Activated naive CD8-positive, alpha-beta T cell treated with anti-CD3 and anti-CD28 coated beads for 36 hours (primary cell): Measurements from ENCODE around the gene PIM3. TPM values are rescaled to one million over a fixed set of nuclear protein-coding genes. Genes with fewer than 3 reads are reported as not detected.
"Not testable (repeated sequence)": the region's sequence is repeated elsewhere in the genome, so short reads cannot be mapped to it uniquely, and the experiment has no call there.

Experiments used
- DNase-seq: peaks from one replicate; pipeline ENCODE4 v3.0.0; 2021
- H3K27ac Mint-ChIP-seq: one replicate; pipeline ENCODE4 v1.8.0; 2022; ENCODE audit warnings: mild to moderate bottlenecking, moderate library complexity, mixed read lengths
- H3K27me3 Mint-ChIP-seq: one replicate; pipeline ENCODE4 v1.8.0; 2022; ENCODE audit warnings: mild to moderate bottlenecking, mixed read lengths
- H3K36me3 Mint-ChIP-seq: one replicate; pipeline ENCODE4 v1.8.0; 2021; ENCODE audit warnings: mild to moderate bottlenecking, mixed read lengths
- H3K4me1 Mint-ChIP-seq: one replicate; pipeline ENCODE4 v1.8.0; 2021; ENCODE audit warnings: mixed read lengths
- H3K4me3 Mint-ChIP-seq: one replicate; pipeline ENCODE4 v1.8.0; 2022; ENCODE audit warnings: mild to moderate bottlenecking, moderate library complexity, mixed read lengths
- H3K9me3 Mint-ChIP-seq: one replicate; pipeline ENCODE4 v1.8.0; 2022; ENCODE audit warnings: mixed read lengths
- total RNA-seq, 2 experiments: library from RNA; stranded (reverse); gene quantifications; one replicate each; pipeline ENCODE4 v1.2.3, GENCODE V29; 2021

PIM3 gene
- total RNA-seq, 2 experiments from 2014 or later, result 134 to 137 TPM

DNA sequence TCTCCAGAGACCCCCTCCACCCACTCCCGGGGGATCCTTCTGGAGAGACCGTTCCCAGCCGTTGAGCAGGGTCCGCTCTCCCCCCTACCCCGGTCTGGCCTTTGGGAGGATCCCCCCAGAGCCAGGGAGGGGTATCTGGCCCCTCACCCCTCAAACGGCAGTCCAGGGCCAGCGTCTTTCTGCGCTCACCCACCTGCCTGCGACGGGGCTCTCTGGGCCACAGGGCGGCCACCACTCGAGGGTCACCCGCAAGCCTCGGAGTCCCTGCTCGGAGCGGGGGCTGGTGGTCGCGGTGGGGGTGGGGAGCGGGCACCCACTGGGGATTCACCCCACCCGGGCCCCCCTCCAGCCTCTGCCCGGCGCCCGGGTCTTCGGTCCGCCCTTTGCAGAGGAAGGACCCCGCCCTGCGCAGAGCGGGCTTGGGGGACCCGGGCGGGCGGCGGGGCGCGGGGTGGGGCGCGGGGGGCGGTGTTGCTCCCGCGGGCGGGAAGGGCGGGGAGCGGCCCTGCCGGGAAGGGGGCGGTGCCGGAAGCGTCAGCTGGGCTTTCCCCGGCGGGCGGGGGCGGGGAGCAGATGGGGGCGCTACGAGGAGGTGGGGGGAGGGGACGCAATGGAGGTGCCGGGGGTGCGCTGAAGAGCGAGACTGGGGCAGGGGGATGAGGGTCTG, 25.5 kb upstream of the PIM3 start:
- H3K9me3 Mint-ChIP-seq, result no peaks in the 10 kb centered on the region
- no peak overlapping the region for H3K27ac Mint-ChIP-seq
- H3K4me1 Mint-ChIP-seq, result peaks cover 25% of the 10 kb centered on the region
- H3K36me3 Mint-ChIP-seq, result peaks cover 1% of the 10 kb centered on the region
- H3K27me3 Mint-ChIP-seq, result no peaks in the 10 kb centered on the region
- peak; percentile 90 for DNase-seq
- peak overlapping the region; percentile 70 for H3K4me3 Mint-ChIP-seq

DNA sequence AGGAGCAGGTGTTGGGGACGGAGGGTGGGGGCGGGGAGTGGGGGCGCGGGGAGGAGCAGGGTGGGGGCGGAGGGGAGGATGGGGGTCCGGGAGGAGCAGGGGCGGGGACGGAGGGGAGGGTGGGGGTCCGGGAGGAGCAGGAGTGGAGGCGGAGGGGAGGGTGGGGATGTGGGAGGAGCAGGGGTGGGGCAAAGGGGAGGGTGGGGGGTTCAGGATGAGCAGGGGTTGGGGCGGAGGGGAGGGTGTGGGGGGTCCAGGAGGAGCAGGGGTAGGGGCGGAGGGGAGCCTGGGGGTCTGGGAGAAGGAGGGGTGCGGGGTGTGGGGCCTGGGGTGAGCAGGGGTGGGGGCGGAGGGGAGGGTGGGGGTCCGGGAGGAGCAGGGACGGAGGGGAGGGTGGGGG, 25.0 kb upstream of the PIM3 start:
- Mint-ChIP-seq H3K36me3 (peaks cover 1% of the 10 kb centered on the region), H3K9me3 (no peaks in the 10 kb centered on the region), H3K4me3 (peak overlapping the region; percentile 51), H3K27me3 (no peaks in the 10 kb centered on the region), H3K27ac (peak overlapping the region; percentile 58), H3K4me1 (peaks cover 24% of the 10 kb centered on the region)
- DNase-seq, result no peak

DNA sequence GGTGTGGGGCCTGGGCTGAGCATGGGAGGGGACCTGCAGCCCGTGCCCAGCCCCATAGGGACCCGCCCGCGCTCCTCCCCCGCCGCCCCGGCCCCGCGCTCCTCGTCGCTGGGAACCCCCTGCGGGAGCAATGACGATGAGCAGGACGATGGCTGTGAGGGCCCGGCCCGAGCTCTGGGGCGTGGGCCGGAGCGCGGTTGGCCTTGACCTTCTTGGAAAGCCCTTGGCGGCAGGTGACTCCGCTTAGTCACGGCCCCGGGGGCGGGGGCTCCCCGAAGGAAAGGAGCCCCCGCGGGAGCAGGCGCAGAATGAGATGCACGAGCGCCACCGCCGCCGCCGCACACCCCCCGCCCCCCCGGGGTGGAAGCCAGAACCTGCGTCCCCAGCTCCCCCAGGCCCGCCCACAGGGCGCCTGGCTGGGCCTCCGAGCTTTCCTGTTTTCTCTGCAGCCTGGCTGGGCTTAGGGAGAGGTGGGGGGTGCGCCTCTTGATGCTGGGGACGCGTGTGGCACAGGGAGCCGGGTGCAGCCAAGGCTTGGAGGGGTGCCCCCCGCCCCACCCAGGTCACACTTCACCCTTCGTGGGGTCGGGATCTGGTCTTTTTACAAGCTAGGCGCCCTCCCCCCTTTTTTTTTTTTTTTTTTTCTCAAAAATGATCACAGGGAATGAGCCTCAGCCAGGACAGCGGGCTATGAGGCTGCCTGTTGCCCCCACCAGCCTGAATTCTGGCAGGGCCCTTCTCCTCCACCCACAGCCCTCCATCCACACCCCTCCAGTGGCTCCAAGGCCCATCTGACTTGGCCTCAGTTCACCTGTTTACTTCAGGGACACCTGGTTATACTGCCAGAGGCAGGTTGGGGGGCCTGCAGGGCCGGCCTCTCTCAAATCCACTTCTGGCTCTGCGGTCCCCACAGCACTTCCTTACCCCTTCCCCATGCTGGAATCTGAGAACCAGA, 24.3 kb upstream of the PIM3 start:
- DNase-seq, result peak; percentile 99
- Mint-ChIP-seq H3K4me1 (peaks cover 21% of the 10 kb centered on the region), H3K9me3 (peaks cover 3% of the 10 kb centered on the region), H3K36me3 (peaks cover 4% of the 10 kb centered on the region), H3K27ac (peak overlapping the region; percentile 85), H3K4me3 (peak overlapping the region; percentile 63), H3K27me3 (no peaks in the 10 kb centered on the region)

DNA sequence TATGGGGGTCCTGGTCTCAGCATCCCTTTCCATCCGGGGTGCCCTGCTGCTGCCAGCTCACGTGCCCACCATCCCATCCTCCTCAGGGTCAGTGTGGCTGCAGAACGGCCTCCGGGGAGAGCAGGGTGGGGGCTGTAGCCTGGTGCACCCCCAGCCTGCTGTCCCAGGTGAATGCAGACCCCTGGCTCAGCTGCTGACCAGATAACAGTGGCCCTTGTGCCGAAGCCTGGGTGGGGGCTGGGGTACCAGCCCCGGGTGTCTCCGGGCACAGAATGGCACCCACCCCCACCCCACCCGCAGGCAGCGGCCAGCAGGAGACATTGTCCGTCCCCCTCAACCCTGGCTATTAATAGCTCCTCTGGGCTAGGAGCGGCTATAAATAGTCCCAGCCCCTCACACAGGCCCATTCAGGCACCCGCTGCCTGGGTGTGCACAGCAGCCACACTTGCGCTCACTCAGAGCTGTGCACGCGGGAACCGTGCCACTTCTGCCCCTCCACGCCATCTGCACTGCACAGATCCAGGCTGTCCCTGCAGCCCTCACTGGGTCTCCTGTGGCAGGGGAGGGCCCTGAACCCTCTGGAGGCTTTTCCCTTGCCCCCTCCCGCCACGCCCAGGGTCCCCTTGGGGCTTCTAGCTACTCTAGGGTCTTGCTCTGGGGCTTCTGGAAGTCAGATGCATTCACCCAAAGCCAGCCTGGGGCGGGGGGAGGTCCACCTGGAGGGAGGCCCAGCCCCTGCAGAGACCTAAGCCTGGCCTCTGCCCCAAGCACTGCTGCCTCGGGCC, 23.4 kb upstream of the PIM3 start:
- Mint-ChIP-seq H3K4me3 (peak overlapping the region; percentile 63), H3K9me3 (peaks cover 3% of the 10 kb centered on the region), H3K27ac (peak overlapping the region; percentile 85), H3K4me1 (peaks cover 17% of the 10 kb centered on the region), H3K27me3 (no peaks in the 10 kb centered on the region), H3K36me3 (peaks cover 4% of the 10 kb centered on the region)
- no peak for DNase-seq

DNA sequence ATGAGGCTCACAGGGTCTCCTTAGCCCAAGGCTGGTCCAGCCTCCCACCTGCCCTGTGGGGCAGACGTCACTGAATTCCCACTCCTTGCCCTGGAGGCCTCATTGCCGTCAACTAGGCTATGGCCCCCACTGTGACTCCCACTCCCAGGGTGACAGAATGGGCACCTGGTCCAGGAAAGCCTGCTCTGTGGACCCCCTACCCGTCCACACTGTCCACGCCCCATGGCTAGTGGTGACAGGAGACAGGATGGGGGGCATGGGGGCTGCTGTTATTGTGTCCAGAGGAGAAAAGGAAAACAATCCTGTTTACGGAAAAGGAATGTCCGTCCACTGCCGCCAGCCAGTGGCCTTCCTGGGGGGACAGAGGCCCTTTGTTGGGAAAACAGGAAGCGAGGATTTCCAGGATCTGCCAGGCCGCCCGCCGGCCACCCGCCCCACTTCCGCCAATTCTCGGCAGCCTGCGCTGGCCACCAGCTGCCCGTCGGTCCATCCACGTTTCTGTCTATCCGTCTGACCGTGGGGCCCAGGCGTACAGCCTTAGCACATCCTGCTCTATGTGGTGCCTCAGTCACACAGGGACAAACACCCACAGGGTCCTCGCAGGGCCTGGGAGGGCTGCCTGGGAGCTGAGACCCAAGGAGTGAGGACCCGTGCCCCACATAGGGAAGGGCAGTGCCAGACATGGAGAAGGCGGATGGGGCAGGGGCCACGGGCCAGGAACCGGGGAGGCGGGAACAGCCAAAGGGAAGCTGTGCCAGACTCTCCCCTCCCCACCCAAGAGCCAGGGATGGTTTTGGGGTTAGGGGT, 22.6 kb upstream of the PIM3 start:
- Mint-ChIP-seq H3K27ac (no peak overlapping the region), H3K27me3 (no peaks in the 10 kb centered on the region), H3K4me3 (no peak overlapping the region), H3K9me3 (peaks cover 3% of the 10 kb centered on the region), H3K36me3 (peaks cover 4% of the 10 kb centered on the region), H3K4me1 (peaks cover 14% of the 10 kb centered on the region)
- DNase-seq, result no peak

DNA sequence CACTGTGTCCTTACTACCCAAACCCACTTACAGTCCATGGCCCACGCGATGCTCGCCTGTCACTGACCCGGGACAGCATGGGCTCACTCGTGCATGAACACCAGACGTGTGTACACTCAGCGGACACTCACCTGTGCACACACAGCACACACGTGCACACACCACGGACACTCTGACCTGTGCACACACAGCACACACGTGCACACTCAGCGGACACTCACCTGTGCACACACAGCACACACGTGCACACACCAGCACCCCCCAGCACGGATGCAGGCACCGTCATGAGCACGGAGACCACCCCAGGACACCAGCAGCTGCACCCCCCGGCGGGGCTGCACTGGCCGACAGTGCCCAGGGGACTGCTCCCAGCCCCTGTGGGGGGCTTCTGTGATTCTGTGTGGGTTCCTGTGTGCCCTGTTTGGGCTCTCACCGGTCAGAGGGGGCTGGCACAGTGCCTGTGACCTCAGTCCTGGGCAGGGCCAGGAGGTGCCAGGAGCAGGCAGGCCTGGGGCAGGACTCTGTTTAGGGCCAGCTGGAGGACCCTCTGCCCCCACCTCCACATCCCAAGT, 21.9 kb upstream of the PIM3 start:
- H3K4me3 Mint-ChIP-seq, result no peak overlapping the region
- DNase-seq, result no peak
- H3K9me3 Mint-ChIP-seq, result peaks cover 3% of the 10 kb centered on the region
- H3K4me1 Mint-ChIP-seq, result peaks cover 8% of the 10 kb centered on the region
- H3K27ac Mint-ChIP-seq, result no peak overlapping the region
- no peaks in the 10 kb centered on the region for H3K27me3 Mint-ChIP-seq
- peaks cover 3% of the 10 kb centered on the region for H3K36me3 Mint-ChIP-seq

DNA sequence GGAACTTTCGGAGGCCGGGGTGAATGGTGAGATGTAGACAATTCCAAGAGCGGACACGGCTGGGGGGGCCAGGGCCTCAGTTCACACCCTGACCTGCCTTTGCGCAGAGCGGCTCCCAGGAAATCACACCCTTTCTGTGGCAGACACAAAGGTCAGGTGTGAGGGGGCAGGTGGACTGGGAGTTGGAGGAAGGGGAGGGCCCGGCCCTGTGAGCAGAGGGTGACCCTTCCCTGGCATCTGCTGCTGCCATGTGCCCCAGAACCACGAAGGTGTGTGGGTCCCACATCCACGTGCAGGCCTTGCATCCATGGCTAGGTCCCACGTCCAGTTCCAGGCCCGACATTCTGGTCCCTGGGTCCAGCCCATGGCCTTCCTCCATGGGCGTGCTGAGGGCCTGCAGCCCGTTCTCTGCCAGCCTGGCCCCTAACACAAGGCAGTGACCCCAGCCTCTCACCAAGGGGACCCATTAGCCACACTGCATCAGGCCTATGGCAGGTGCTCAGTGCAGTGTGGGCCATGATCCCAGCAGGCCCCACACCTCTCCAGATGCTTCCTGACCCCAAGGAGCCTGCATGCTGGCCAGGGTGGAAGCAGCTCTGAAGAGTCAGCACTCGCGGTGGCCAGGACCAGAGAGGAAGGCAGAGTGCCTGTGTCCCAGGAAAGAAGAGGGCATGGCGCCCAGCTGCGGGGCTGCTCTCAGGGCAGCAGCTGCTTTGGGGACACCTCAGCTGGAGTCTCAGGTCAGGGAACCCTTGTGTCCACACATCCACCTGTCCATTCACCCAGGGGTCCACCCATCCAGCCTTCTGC, 18.9 kb upstream of the PIM3 start:
- peaks cover 10% of the 10 kb centered on the region for H3K4me1 Mint-ChIP-seq
- H3K27ac Mint-ChIP-seq, result no peak overlapping the region
- H3K4me3 Mint-ChIP-seq, result no peak overlapping the region
- DNase-seq, result no peak
- peaks cover 3% of the 10 kb centered on the region for H3K36me3 Mint-ChIP-seq
- no peaks in the 10 kb centered on the region for H3K27me3 Mint-ChIP-seq
- peaks cover 3% of the 10 kb centered on the region for H3K9me3 Mint-ChIP-seq

DNA sequence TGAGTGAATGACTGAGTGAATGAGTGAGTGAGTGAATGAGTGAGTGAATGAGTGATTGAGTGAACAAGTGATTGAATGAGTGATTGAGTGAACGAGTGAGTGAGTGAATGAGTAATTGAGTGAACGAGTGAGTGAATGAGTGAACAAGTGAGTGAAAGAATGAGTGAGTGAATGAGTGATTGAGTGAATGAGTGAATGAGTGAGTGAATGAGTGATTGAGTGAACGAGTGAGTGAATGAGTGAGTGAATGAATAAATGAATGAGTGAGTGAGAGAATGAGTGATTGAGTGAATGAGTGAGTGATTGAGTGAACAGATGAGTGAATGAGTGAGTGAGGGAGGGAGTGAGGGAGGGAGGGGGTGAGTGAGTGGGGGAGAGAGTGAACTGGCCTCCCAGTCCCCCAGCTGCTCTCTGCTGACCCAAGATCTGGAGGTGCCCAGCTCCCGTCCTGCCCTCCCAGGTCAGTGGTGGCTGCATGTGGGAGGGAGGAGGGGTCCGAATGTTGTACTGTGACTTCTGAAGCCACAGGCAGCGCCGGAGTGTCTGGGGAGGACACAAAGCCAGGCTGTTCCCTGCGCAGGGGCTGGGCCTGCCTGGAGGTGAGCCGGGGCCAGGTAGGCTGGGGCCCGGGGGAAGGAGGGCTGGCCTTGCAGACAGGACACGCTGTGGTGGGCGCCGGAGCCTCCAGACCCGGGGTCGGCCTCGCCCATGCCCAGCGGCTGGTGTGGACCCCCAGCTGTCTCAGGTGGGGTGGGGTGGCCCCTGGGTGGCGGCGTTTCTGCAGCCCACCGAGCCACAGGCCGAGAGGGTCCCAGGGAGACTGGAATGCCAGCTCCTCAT, 17.8 kb upstream of the PIM3 start:
- peaks cover 7% of the 10 kb centered on the region for H3K4me1 Mint-ChIP-seq
- no peaks in the 10 kb centered on the region for H3K27me3 Mint-ChIP-seq
- H3K36me3 Mint-ChIP-seq, result peaks cover 3% of the 10 kb centered on the region
- no peak overlapping the region for H3K27ac Mint-ChIP-seq
- DNase-seq, result no peak
- H3K9me3 Mint-ChIP-seq, result peaks cover 3% of the 10 kb centered on the region
- no peak overlapping the region for H3K4me3 Mint-ChIP-seq

DNA sequence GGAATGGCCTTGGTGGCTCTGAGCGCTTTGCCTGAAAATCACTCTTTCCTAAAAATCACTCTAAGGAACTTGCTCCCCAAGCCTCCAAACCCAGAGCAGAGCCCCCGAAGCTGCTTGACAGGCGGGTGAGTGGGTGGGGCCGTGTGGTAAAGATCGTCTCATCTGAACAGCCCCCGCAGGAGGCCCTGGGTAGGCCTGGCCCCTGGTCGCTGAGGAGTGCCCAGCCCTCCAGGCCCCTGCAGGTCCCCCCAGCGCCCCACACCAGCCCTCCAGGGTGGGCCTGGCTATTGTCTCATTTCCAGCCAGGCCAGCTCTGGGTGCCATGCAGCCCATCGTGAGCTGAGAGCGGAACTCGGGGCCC, 17.2 kb upstream of the PIM3 start:
- no peak overlapping the region for H3K27ac Mint-ChIP-seq
- peaks cover 7% of the 10 kb centered on the region for H3K4me1 Mint-ChIP-seq

DNA sequence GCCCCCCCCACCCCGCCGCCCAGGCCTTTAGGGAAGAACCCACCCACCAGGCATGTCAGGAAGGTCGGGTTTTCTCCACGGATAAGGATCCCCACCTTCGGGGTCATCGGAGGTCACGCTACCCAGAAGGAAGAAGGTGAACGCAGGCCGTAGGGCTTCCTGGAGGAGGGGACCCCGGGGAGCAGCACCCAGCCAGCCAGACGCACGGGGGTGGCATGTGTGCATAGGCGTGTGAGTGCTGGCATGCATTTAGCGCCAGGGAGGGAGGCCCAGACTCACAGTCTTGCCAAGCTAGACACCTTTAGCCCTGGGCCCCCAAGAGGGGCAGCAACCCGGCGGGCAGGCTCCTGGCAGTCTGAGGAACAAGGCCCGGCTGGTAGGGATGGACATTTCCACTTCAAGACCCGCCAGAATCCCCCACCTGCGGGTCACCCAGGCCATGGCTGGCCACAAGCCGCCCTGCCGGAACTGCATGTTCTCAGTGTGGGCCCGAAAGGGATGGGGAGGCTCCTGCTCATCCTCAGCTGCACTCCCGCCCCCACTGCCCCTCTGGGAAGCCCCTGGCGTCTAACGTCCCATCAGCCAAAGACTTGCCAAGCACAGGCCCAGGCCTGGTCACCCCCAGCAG, 16.7 kb upstream of the PIM3 start:
- Mint-ChIP-seq H3K36me3 (peaks cover 3% of the 10 kb centered on the region), H3K27ac (peak overlapping the region; percentile 81), H3K27me3 (no peaks in the 10 kb centered on the region), H3K9me3 (peaks cover 3% of the 10 kb centered on the region), H3K4me1 (peaks cover 7% of the 10 kb centered on the region), H3K4me3 (peak overlapping the region; percentile 71)
- no peak for DNase-seq

More for the DNA sequence above, 17.2 kb upstream of the PIM3 start:
- Mint-ChIP-seq H3K27me3 (no peaks in the 10 kb centered on the region), H3K9me3 (peaks cover 3% of the 10 kb centered on the region), H3K4me3 (peak overlapping the region; percentile 37), H3K36me3 (peaks cover 3% of the 10 kb centered on the region)
- DNase-seq, result no peak

DNA sequence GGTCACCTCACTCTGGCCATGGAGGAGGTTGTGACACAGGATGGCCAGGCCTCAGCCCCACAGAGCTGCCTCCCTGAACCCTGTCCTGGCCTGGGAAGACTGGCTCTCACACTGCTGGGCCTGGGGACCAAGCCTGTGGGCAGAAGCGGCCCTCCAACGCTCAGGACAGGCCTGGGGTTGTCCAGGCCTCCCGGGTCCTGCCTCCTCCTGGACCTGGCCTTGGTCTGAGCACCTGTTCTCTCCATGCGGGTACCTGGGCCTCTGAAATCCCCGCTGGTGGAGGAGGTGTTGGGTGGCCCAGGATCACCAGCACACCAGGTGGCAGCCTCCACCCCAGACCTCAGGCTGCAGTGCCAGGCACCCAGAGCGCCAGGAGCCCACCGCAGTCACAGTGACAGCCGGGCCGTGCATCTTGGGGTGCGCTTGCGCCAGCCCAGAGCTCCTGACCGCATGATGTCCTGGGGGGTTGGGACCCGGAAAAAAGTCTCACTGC, 16.1 kb upstream of the PIM3 start:
- Mint-ChIP-seq H3K36me3 (peaks cover 3% of the 10 kb centered on the region), H3K4me3 (peak overlapping the region; percentile 71)

DNA sequence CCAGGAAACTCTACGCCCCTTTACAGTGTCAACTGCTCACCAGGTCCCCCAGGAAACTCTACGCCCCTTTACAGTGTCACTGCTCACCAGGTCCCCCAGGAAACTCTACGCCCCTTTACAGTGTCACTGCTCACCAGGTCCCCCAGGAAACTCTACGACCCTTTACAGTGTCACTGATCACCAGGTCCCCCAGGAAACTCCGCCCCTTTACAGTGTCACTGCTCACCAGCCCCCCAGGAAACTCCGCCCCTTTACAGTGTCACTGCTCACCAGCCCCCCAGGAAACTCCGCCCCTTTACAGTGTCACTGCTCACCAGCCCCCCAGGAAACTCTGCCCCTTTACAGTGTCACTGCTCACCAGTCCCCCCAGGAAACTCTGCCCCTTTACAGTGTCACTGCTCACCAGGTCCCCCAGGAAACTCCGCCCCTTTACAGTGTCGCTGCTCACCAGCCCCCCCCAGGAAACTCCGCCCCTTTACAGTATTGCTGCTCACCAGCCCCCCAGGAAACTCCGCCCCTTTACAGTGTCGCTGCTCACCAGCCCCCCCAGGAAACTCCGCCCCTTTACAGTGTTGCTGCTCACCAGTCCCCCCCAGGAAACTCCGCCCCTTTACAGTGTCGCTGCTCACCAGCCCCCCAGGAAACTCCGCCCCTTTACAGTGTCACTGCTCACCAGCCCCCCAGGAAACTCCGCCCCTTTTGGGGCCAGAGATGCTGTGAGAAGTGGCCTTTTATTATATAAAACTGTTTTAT, 15.4 kb upstream of the PIM3 start:
- Mint-ChIP-seq H3K27ac (peak overlapping the region; percentile 87), H3K4me3 (peak overlapping the region; percentile 55)
- H3K27me3 Mint-ChIP-seq, H3K4me1 Mint-ChIP-seq, H3K9me3 Mint-ChIP-seq, H3K36me3 Mint-ChIP-seq: not testable (repeated sequence)
- peak; percentile 63 for DNase-seq

More for the DNA sequence above, 16.1 kb upstream of the PIM3 start:
- Mint-ChIP-seq H3K27me3 (no peaks in the 10 kb centered on the region), H3K27ac (peak overlapping the region; percentile 81), H3K4me1 (peaks cover 7% of the 10 kb centered on the region), H3K9me3 (peaks cover 3% of the 10 kb centered on the region)
- DNase-seq, result no peak
